Activated CD4-positive, alpha-beta T cell treated with anti-CD3 and anti-CD28 coated beads for 36 hours (primary cell): ENCODE data around the gene FBXL19. TPM values are rescaled to one million over a fixed set of nuclear protein-coding genes. Genes with fewer than 3 reads are reported as not detected.
A peak's percentile ranks its signal among the peaks of the same experiment; 100 is the strongest.

ENCODE experiments used
- ATAC-seq: fragments of 200-7000 bp; cut with Tn5 transposase; one replicate; pipeline ENCODE4 v1.10.0; 2021; ENCODE audit warnings: mild to moderate bottlenecking, moderate library complexity
- CTCF ChIA-PET: fragments of 350-600 bp; sonication (Branson Sonifier 250); formaldehyde crosslinking; loops from one replicate; lab custom pipeline; 2021; ENCODE audit warnings: antibody characterized with exemption; lab: Charles Lee
- POLR2A ChIA-PET: fragments of 350-600 bp; sonication (Branson Sonifier 250); formaldehyde crosslinking; loops from one replicate; lab custom pipeline; 2021; ENCODE audit warnings: antibody characterized with exemption, inconsistent platforms; lab: Charles Lee
- DNase-seq: peaks from one replicate; pipeline ENCODE4 v3.0.0-alpha.2; 2020
- H3K27ac Mint-ChIP-seq: one replicate; pipeline ENCODE4 v1.8.0; 2021; ENCODE audit warnings: mixed read lengths
- H3K27me3 Mint-ChIP-seq: one replicate; pipeline ENCODE4 v1.8.0; 2021; ENCODE audit warnings: mixed read lengths
- H3K36me3 Mint-ChIP-seq: one replicate; pipeline ENCODE4 v1.8.0; 2021; ENCODE audit warnings: low read depth, mixed read lengths
- H3K4me1 Mint-ChIP-seq: one replicate; pipeline ENCODE4 v1.8.0; 2021; ENCODE audit warnings: mixed read lengths
- H3K4me3 Mint-ChIP-seq: one replicate; pipeline ENCODE4 v1.8.0; 2021; ENCODE audit warnings: mild to moderate bottlenecking, moderate library complexity, mixed read lengths
- H3K9me3 Mint-ChIP-seq: one replicate; pipeline ENCODE4 v1.8.0; 2021; ENCODE audit warnings: low read depth, mixed read lengths
- intact Hi-C, 2 experiments: fragments of 100-400 bp; cut with DNase I in 1 of 2; cut with micrococcal nuclease in 1 of 2; formaldehyde crosslinking; loops; one replicate each; pipeline versions ENCODE4 v1.14.2 to v1.15.1; 2022 to 2024; cut with DNase I, micrococcal nuclease
- total RNA-seq, 2 experiments: library from RNA; stranded (reverse); gene quantifications; one replicate each; pipeline ENCODE4 v1.2.3, GENCODE V29; 2021

The FBXL19 gene
- total RNA-seq, 2 experiments from 2014 or later: 23.7 to 31.4 TPM

GRCh38 chr16:30956601-30957455 is 33.5 kb downstream of the FBXL19 start:
- ChIA-PET POLR2A (interaction anchor here (0.9 kb wide), 1 partner anchor 151 kb away, joined by 4 read pairs; no protein-coding TSS in a partner anchor), CTCF (interaction anchor here (0.6 to 2.2 kb wide), 2 partner anchors 15 to 118 kb away, joined by 3 to 10 read pairs; partner anchors contain the start of gene ZNF646)
- H3K27me3 Mint-ChIP-seq: no peaks in the 10 kb centered on the region
- ATAC-seq (peak; percentile 82), DNase-seq (peak; percentile 95)
- intact Hi-C loops: loop anchor here (1.0 to 10.0 kb wide), 22 partner anchors 34 to 908 kb away; partner anchors contain the start of genes ARMC5 (in 2 of the 2), ZNF646 (in 2 of the 2), ZNF668 (in 2 of the 2) and BCKDK (in 1 of the 2)
- no peaks in the 10 kb centered on the region for H3K9me3 Mint-ChIP-seq
- peak overlapping the region; percentile 93 for H3K4me3 Mint-ChIP-seq
- H3K27ac Mint-ChIP-seq: peak overlapping the region; percentile 99
- H3K36me3 Mint-ChIP-seq: peaks cover 31% of the 10 kb centered on the region
- H3K4me1 Mint-ChIP-seq: peaks cover 37% of the 10 kb centered on the region

- intact Hi-C loops: loop anchor here (1.0 to 10.0 kb wide), 22 partner anchors 34 to 907 kb away; partner anchors contain the start of genes ARMC5 (in 2 of the 2), ZNF646 (in 2 of the 2), ZNF668 (in 2 of the 2) and BCKDK (in 1 of the 2)
Measured at GRCh38 chr16:30957456-30958174, 34.2 kb downstream of the FBXL19 start, which contains the start of gene SETD1A. Gene SETD1A (plus strand): TSS chr16:30957754. CDS start chr16:30958732, 978 bp downstream.

GRCh38 chr16:30958175-30959079 is 35.1 kb downstream of the FBXL19 start:
- Mint-ChIP-seq H3K4me1 (peaks cover 40% of the 10 kb centered on the region), H3K36me3 (peaks cover 43% of the 10 kb centered on the region), H3K27ac (peak overlapping the region; percentile 87), H3K27me3 (no peaks in the 10 kb centered on the region), H3K9me3 (no peaks in the 10 kb centered on the region), H3K4me3 (peak overlapping the region; percentile 93)
- POLR2A ChIA-PET: interaction anchor here (0.9 to 1.2 kb wide), 2 partner anchors 12 to 153 kb away, joined by 3 to 4 read pairs; no protein-coding TSS in a partner anchor
- CTCF ChIA-PET: interaction anchor here (0.6 to 2.2 kb wide), 5 partner anchors 16 to 39 kb away, joined by 3 to 10 read pairs (median 3); partner anchors contain the start of gene HSD3B7
- ATAC-seq (no peak), DNase-seq (no peak)
- intact Hi-C loops: loop anchor here (5.0 to 10.0 kb wide), 3 partner anchors 184 to 906 kb away; partner anchors contain the start of gene ZNF843 (in 1 of the 2)

More at GRCh38 chr16:30957456-30958174, 34.2 kb downstream of the FBXL19 start, which contains the start of gene SETD1A:
- Mint-ChIP-seq H3K4me1 (peaks cover 37% of the 10 kb centered on the region), H3K27me3 (no peaks in the 10 kb centered on the region), H3K36me3 (peaks cover 37% of the 10 kb centered on the region), H3K4me3 (peak within 1 kb of the TSS; percentile 93), H3K9me3 (no peaks in the 10 kb centered on the region), H3K27ac (peak within 1 kb of the TSS; percentile 99)
- DNase-seq (peak; percentile 99), ATAC-seq (peak; percentile 89)
- ChIA-PET CTCF (interaction anchor here (0.6 to 2.2 kb wide), 2 partner anchors 15 to 32 kb away, joined by 3 to 10 read pairs; no protein-coding TSS in a partner anchor), POLR2A (interaction anchor here (0.9 kb wide), 1 partner anchor 152 kb away, joined by 4 read pairs; no protein-coding TSS in a partner anchor)

GRCh38 chr16:30961384-30961783 is 38.0 kb downstream of the FBXL19 start:
- Mint-ChIP-seq H3K27ac (no peak overlapping the region), H3K9me3 (no peaks in the 10 kb centered on the region), H3K4me1 (peaks cover 31% of the 10 kb centered on the region), H3K4me3 (no peak overlapping the region), H3K36me3 (peaks cover 59% of the 10 kb centered on the region), H3K27me3 (no peaks in the 10 kb centered on the region)
- ATAC-seq (no peak), DNase-seq (no peak)
- POLR2A ChIA-PET: no interaction called here
- CTCF ChIA-PET: interaction anchor here (1.0 kb wide), 1 partner anchor 17 kb away, joined by 3 read pairs; no protein-coding TSS in a partner anchor
- intact Hi-C loops: no loop called here

- ATAC-seq: no peak
- intact Hi-C loops: no loop called here
- no peaks in the 10 kb centered on the region for H3K27me3 Mint-ChIP-seq
- no peak overlapping the region for H3K4me3 Mint-ChIP-seq
- no peak for DNase-seq
- POLR2A ChIA-PET: interaction anchor here (0.7 kb wide), 1 partner anchor 29 kb away, joined by 3 read pairs; no protein-coding TSS in a partner anchor
- peaks cover 19% of the 10 kb centered on the region for H3K4me1 Mint-ChIP-seq
- H3K9me3 Mint-ChIP-seq: no peaks in the 10 kb centered on the region
- CTCF ChIA-PET: interaction anchor here (0.5 to 0.9 kb wide), 4 partner anchors 8 to 903 kb away, joined by 3 to 4 read pairs (median 4); no protein-coding TSS in a partner anchor
- H3K36me3 Mint-ChIP-seq: peaks cover 67% of the 10 kb centered on the region
- H3K27ac Mint-ChIP-seq: no peak overlapping the region
Measured at GRCh38 chr16:30963925-30964511, 40.6 kb downstream of the FBXL19 start.

GRCh38 chr16:30964574-30965226 is 41.3 kb downstream of the FBXL19 start:
- Mint-ChIP-seq H3K4me3 (no peak overlapping the region), H3K4me1 (peaks cover 12% of the 10 kb centered on the region), H3K36me3 (peaks cover 60% of the 10 kb centered on the region), H3K27me3 (no peaks in the 10 kb centered on the region), H3K9me3 (no peaks in the 10 kb centered on the region), H3K27ac (no peak overlapping the region)
- intact Hi-C loops: no loop called here
- ChIA-PET CTCF (interaction anchor here (0.5 to 0.9 kb wide), 4 partner anchors 9 to 902 kb away, joined by 3 to 4 read pairs (median 4); no protein-coding TSS in a partner anchor), POLR2A (no interaction called here)
- DNase-seq (no peak), ATAC-seq (no peak)

GRCh38 chr16:30965436-30965835 is 42.1 kb downstream of the FBXL19 start:
- ChIA-PET CTCF (no interaction called here), POLR2A (no interaction called here)
- Mint-ChIP-seq H3K9me3 (no peaks in the 10 kb centered on the region), H3K27ac (no peak overlapping the region), H3K4me3 (no peak overlapping the region), H3K36me3 (peaks cover 53% of the 10 kb centered on the region), H3K27me3 (no peaks in the 10 kb centered on the region), H3K4me1 (peaks cover 5% of the 10 kb centered on the region)
- DNase-seq: no peak
- intact Hi-C loops: no loop called here
- ATAC-seq: no peak

- no peak for ATAC-seq
- DNase-seq: no peak
- Mint-ChIP-seq H3K27ac (no peak overlapping the region), H3K4me1 (peaks cover 3% of the 10 kb centered on the region), H3K27me3 (no peaks in the 10 kb centered on the region), H3K9me3 (no peaks in the 10 kb centered on the region), H3K4me3 (no peak overlapping the region), H3K36me3 (peaks cover 56% of the 10 kb centered on the region)
- intact Hi-C loops: no loop called here
- ChIA-PET POLR2A (no interaction called here), CTCF (interaction anchor here (0.6 kb wide), 1 partner anchor 17 kb away, joined by 3 read pairs; no protein-coding TSS in a partner anchor)
Measured at GRCh38 chr16:30966033-30966619, 42.8 kb downstream of the FBXL19 start.

GRCh38 chr16:30967795-30968194 is 44.4 kb downstream of the FBXL19 start:
- intact Hi-C loops: no loop called here
- peaks cover 59% of the 10 kb centered on the region for H3K36me3 Mint-ChIP-seq
- peaks cover 3% of the 10 kb centered on the region for H3K4me1 Mint-ChIP-seq
- DNase-seq: no peak
- no peaks in the 10 kb centered on the region for H3K27me3 Mint-ChIP-seq
- H3K4me3 Mint-ChIP-seq: no peak overlapping the region
- no peak for ATAC-seq
- ChIA-PET POLR2A (no interaction called here), CTCF (interaction anchor here (0.7 kb wide), 1 partner anchor 43 kb away, joined by 3 read pairs; no protein-coding TSS in a partner anchor)
- no peak overlapping the region for H3K27ac Mint-ChIP-seq
- H3K9me3 Mint-ChIP-seq: no peaks in the 10 kb centered on the region
